AG04449 (cell line): Measurements from ENCODE around the gene SEC31A.

Experiments
- CTCF ChIA-PET: fragments of 350-600 bp; formaldehyde crosslinking; extraction: SDS; loops from one replicate; lab custom pipeline; 2021; ENCODE audit warnings: antibody characterized with exemption; lab: Yijun Ruan, JAX
- POLR2A ChIA-PET: fragments of 400-600, 350-600 bp; formaldehyde crosslinking; extraction: SDS; loops from one replicate; lab custom pipeline; 2020; ENCODE audit warnings: antibody characterized with exemption, inconsistent platforms; lab: Yijun Ruan, JAX
- DNase-seq: peaks from one replicate; pipeline ENCODE4 v3.0.0-alpha.2; 2010; ENCODE audit warnings: low read depth, low spot score
- H3K4me3 ChIP-seq: 2 replicates; pipeline ENCODE4 v1.5.1; 2011; ENCODE audit warnings: low read depth, mild to moderate bottlenecking, control low read depth, low read length
- CTCF ChIP-seq: IDR thresholded peaks from one replicate; pipeline ENCODE4 v1.5.1; 2011; ENCODE audit warnings: mild to moderate bottlenecking, moderate library complexity, low read length, control low read depth, inconsistent platforms; ENCODE audit not compliant: insufficient read depth; ENCODE audit errors: missing control alignments

Gene SEC31A

GRCh38 chr4:82774711-82775171 lies 116.2 kb downstream of the SEC31A start:
- ChIA-PET CTCF (interaction anchor here (1.2 to 1.5 kb wide), 3 partner anchors 9 to 26 kb away, joined by 3 to 5 read pairs (median 4); partner anchors contain the start of gene SCD5), POLR2A (interaction anchor here (1.0 to 1.1 kb wide), 2 partner anchors 10 to 346 kb away, joined by 3 to 5 read pairs; no protein-coding TSS in a partner anchor)
- TF ChIP-seq CTCF: no peak
- no peak overlapping the region for H3K4me3 ChIP-seq
- DNase-seq: no peak

GRCh38 chr4:82773057-82773456 lies 117.9 kb downstream of the SEC31A start:
- TF ChIP-seq CTCF: no peak
- H3K4me3 ChIP-seq: no peak overlapping the region
- CTCF ChIA-PET: interaction anchor here (1.0 kb wide), 1 partner anchor 34 kb away, joined by 3 read pairs; no protein-coding TSS in a partner anchor
- POLR2A ChIA-PET: no interaction called here
- DNase-seq: no peak

GRCh38 chr4:82770607-82771006 lies 120.3 kb downstream of the SEC31A start:
- DNase-seq: no peak
- ChIA-PET POLR2A (no interaction called here), CTCF (interaction anchor here (1.0 to 1.2 kb wide), 2 partner anchors 9 to 16 kb away, joined by 3 read pairs; no protein-coding TSS in a partner anchor)
- TF ChIP-seq CTCF: no peak
- H3K4me3 ChIP-seq: no peak overlapping the region
